ENCODE measurements around the gene NPTX1.

NPTX1 gene

DNA sequence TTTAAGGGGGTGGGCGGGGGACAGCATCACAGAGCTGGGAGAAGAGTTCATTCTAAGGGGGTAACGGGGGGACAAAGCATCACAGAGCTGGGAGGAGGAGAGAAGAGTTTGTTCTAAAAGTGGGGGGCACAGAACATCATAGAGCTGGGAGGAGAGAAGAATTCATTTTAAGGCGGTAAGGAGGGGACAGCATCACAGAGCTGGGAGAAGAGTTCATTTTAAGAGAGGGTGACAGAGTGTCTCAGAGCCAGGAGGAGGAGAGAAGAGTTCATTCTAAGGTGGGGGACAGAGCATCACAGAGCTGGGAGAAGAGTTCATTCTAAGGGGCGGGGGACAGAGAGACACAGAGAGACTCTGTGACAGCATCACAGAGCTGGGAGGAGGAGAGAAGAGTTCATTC, 33.6 kb downstream of the NPTX1 start:
- no peak for DNase-seq

DNA sequence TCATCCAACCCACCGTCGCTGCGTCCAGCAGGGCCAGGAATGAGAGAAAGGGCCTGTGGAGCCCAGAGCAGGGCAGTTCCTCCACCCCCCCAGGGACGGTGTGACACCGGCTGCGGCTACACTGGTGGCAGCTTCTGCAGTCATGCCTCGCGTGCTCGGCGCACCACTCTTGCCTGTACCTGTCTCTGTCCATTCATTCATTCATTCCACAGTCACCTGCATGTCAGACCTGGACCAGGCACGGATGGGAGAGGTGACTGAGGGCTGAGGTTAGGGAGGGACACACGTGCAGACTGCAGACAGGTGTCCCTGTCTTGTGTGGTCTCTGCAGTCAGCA, 34.1 kb downstream of the NPTX1 start:
- DNase-seq = no peak

DNA sequence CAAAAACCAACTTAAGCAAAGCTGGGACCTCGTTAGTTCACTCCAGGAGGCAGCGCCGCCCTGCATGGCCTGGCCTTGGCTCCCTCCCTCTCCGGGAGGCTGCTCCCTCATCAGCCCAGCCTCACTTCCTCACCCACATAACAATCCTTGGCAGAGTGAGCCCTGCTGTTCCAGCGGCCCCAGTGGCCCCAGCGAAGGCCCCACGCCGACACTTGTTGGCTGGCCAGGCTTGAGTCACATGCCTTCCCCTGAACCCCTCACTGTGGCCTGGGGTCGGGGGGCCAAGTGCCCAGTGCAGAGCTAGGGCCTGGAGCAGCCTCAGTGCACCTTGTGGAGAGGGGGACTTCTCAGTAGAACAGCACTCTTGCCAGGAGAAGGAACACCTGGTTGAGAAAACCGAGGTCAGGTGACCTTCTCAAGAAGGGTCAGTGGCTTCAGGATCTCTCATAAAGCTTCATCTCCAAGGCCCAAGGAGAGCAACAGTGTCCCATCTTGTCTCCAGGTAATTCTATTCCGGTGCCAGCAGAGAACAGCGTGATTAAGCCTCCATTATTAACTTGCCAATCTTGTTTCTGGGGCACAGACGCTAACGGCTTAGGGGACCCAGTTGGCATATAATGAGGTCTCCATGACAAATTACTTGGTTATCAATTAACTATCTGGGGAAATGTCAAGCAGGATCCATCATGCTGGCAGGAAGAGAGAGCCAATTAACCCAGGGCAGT, 34.6 kb downstream of the NPTX1 start:
- DNase-seq = no peak

DNA sequence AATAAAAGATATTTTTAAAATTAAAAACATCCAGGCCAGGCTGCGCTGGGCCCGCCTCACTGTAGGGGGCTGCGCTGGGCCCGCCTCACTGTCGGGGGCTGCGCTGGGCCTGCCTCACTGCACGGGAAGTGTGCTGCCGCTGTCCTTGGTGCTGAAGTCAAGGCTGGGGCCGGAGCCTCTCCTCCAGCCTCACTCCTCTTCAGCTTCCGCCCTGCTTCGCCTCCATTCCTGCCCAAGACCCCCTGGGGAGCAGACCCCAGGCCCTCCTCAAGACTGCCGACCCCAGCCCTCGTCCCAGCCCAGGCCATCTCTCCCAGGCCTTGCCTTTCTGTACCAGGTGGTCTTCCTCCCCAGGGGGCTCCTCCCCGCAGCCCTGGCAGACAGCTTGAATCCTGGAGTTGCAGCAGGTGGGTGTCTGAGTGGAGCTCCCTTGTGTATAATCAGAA, 35.3 kb downstream of the NPTX1 start:
- peak; percentile 49 for DNase-seq

DNA sequence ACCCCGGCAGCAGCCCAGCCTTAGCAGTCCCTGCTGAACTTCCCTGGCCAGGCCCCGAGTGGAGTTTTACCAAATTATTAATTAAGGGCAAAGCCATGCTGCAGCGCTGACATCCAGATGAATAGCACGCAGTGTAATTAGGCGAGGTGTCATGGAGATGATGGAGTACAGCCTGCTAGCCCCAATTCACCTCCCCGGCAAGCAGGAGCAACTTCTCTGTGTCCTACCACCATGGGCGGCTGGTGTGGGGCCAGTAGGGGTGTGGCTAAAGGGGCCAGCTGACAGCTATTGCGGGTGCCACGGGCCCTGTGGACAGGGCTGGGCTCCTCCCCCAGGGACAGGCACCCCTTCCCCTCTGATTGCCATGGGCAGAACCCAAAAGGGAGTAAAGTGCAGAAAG, 36.9 kb downstream of the NPTX1 start:
- no peak for DNase-seq

DNA sequence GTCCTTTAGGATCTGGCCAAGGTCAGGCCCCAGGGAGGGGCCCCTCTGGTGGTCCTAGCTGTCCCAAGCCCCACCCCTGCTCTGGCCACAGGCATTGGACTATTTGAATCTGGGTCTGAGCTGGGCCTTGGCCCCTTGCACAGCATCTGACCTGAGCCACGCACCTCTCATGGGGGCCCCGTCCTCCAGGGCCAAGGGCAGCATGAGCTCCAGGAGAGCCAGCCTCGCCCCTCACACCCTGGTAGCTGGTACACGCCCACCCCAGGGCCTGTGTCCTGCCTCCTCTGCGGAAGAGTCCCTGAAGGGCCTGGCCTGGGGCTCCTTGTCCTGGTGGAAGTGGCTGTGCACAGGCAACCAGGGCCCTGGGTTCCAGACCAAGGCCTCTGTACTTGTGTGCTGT, 37.6 kb downstream of the NPTX1 start:
- no peak for DNase-seq

DNA sequence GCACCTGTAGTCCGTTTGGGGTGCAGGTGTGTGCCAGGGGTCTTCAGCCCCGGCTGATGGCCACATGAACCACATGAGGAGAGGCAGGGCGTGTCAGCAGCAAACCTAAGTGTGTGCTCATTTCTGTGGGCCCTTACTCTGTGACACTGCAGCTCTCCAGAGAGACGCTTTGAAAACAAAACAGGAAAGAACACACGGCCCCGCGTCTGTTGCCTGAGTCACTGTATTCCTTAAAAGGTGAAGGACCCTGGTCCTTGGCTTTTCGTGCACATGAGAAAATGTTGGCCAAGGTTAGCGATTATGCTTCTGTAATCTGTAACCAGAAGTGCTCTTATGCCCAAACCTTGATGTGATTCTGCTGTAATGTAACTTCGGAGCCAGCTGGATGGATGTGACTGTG, 38.9 kb downstream of the NPTX1 start:
- no peak for DNase-seq

DNA sequence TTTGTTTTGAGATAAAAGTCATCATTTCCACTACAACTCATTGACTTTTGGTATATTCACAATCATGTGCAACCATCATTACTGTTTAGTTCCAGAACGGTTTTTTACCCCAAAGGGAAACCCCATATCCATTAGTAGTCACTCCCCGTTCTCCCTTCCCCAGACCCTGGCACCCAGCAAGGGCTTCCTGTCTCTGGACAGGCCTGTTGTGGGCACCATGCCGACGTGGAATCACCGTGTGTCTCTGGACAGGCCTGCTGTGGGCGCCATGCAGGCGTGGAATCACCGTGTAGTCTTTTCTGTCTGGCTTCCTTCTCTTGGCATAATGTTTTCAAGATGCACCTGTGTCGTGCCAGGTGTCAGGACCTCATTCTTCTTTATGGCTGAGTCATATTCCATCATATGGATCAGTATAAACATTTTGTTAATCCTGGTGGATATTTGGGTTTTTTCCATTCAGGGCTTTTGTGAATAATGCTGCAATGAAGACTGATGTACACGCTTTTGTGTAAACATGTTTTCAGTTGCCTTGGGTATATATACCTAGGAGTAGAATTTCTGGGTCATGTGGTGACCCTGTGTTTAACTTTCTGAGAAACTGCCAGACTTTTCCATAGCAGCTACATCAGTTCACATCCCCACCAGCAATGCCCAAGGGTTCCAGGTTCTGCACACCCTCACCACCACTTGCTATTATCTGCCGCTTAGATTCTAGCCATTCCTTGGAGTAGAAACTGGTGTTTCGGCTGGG, 42.3 kb downstream of the NPTX1 start:
- DNase-seq = no peak

DNA sequence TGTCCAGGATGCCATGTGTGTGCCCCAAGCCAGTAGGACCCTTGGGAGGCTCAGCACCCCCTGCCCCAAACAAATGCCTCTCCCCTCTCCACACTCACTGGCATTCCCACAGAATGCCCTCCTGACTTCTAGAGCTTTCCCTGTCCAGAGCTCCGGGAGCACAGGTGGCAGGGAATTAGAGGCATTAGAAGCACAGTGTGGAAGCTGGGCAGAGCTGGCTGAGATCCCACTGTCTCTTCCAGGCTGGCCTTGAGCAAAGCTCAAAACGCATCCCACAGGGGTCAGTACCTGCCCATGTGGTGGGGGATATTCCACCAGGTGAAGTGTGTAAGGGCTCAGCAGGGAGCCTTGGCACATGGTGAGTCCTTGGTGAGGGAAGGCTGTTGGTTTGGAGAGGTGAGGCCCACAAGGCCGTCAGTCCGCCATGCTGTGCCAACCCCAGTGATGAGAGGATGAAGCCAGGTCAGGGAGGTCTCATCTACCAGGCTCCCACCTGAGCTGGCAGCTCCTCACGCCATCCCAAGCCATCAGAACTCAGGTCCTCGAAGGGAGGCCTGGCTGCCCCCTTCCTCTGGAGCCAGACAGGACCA, 43.4 kb downstream of the NPTX1 start:
- no peak for DNase-seq

DNA sequence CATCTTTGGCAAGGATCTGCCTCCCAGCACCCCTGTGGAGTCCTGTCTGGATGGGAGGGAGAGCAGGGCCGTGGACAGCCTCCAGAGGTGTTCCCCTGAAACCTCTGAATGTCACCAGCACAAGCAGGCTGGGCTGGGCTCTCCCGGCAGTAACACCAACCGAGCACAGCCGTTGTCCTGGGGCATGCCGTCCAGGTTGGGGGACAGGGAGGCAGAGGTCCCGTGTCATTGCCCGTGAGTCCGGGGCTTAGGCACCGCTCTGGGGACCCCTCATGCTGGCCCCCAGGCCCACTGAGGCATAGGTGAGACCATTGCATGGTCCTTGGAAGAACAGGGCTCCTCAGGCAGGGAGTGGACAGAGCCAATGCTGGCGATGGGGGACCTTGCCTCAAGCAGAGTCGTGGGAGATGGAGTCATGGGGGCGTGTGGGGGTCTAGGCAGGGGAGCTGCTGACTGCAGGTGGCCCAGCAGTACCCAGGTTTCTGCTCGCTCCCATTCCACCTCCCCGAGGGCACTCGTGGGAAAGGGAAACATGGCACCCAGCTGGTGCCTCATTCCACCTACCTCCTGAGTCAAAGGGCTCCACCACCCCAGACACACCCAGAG, 44.0 kb downstream of the NPTX1 start:
- DNase-seq = no peak

DNA sequence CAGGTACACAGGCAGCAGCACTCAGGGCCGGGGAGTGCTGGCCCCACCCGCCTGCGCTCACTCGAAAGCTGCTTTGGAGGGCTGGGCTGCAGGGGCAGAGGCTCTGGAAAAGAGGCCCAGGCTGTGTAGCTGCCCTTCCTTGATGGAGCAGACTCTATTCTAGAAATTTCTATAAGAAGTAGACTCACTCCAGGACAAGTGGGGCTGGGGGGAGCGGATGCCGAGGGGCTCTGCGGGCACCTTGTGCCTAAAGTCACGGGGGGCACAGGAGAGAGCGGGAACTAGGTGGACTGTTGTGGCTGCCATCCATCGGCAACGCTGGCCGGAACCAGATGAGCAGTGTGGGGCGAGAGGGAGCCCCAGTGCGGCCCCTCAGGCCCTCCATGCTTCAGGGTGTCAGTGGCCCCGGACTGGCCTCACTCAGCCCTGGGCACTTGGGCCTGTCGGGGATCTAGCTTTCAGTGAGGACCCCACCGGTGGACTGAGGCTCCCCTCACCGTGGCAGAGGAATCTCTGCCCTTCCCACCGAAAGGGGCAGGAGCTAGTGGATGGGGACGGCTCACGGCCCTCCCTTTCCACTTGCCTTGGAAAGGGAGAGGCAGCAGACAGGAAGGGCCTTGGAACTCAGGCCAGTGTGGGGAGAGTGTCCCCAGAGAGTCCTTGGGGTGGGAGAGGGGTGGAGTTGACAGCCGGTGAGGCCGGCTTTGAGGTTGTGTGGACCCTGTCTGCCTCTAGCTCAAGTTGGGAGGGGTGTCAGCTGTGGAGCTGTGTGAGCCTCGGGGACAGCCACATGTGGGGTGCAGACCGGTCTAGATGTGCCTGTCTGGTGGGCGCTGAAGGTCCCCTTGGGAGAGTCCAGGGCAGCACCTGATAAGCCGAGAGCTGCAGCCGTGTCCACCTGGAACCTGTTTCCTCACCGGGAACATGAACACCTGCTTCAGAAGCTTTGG, 44.9 kb downstream of the NPTX1 start:
- no peak for DNase-seq

DNA sequence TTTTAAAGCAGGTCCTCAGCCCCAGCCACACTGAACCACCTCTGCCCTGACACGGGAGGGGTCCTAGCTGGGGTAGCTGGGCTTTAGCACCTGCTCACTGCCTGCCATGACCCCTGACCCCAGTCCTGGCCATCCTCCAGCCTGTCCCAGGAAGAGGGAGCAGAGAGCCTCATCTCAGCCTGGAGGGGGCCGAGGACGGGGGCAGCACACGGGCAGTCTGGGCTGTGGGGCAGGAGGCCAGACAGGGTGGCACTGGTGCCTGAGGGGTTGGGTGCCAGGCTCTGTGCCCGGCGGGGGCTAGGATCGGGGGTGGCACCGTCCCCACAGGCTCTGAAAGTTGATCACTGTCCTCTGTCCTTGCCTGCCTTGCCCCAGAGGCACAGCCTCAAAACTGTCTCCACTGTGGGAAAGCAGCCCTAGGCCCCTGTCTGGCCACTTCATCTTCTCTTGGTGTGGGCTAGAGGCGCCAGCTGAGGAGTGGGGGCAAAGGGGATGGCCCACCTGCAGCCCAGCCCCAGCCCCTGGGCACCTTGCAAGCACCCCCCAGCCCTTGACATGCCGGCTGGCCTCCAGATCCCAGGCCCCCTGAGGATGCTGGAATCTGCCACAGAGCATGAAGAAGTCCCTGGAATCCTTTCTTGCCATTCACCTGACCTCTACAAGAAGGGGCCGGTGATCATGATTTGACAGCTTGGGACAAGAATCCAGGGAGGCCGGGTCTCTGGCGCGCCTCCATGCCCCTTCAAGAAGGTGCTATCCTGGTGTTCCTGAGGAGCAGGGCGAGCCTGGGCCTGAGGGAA, 45.8 kb downstream of the NPTX1 start:
- DNase-seq = no peak

DNA sequence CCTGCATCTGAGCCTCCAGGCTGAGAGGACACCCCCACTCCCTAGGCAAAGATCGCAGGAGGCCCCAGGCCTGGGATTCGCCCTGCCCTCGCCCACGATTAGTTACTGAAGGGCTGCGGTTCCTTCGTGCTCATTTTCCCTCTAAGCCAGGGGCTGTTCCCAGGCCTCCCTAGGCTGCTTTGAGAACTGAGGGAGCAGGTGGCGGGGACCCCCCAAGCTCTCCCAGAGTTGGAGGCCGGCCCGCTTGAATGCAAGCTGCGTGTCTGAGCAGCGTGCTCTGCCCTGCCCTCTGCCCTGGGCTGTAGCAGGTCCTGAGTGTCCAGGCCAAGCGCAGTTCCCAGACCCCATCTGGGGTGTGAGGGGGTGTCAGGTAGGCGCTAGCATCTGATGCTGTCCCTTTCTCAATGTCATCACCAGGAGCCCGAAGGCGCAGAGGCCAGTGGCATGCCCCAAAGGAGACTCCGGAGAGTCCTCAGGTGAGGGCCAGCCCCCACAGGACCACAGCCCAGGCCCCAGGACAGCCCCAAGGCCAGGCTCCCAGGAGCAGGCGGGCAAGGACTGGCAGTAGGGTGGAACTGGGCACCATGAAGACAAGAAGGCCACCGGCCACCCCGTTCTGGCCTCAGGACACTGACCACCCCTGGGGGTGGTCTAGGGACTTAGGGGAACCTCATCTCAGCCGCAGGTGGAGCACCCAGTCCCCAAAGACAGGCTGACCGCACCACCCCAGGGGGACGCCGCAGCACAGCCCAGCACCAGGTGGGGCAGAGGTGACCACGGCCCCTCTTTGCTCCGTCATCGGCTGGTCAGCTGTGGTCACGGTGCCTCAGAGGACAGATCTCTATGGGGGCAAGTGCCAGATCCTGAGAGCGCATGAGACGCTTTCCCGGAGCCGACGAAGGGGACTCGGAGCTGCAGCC, 46.8 kb downstream of the NPTX1 start:
- no peak for DNase-seq

DNA sequence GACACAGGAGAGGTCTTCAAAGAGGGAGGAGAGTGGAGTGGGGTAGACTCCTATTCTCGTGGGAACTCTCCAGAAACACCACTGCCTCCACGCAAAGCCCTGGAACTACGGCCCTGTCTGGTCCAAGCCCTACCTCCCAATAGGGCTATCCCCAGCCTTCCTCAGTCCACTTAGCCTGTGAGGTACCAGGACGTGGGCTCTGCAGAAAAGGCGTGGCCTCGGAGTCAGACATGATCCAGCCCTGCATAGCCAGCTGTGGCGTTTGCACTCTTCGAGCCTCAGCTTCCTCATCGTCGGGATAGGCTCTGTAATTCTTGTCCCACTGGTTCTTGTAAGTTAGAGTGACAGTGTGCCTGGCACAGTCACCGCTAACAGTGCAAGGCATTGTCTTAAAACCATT, 47.6 kb downstream of the NPTX1 start:
- no peak for DNase-seq

DNA sequence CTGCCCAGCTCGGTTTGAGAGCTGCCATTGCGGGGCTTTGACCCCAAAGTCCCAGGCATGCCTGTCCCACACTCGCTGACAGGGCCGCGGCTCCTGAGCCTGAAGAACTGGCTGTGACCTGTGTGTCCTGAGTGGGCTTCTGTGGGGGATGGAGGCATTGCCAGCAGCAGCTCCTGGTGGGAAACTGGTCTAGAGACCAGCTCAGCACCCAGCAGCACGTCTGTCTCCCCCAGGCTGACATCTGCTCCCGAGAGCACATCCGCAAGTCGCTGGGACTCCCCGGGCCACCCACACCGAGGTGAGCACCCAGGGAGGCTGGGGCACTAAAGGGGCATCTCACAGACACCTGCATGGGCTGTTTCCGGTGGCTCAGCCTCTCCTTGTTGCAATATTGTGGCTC, 48.0 kb downstream of the NPTX1 start:
- DNase-seq = no peak

DNA sequence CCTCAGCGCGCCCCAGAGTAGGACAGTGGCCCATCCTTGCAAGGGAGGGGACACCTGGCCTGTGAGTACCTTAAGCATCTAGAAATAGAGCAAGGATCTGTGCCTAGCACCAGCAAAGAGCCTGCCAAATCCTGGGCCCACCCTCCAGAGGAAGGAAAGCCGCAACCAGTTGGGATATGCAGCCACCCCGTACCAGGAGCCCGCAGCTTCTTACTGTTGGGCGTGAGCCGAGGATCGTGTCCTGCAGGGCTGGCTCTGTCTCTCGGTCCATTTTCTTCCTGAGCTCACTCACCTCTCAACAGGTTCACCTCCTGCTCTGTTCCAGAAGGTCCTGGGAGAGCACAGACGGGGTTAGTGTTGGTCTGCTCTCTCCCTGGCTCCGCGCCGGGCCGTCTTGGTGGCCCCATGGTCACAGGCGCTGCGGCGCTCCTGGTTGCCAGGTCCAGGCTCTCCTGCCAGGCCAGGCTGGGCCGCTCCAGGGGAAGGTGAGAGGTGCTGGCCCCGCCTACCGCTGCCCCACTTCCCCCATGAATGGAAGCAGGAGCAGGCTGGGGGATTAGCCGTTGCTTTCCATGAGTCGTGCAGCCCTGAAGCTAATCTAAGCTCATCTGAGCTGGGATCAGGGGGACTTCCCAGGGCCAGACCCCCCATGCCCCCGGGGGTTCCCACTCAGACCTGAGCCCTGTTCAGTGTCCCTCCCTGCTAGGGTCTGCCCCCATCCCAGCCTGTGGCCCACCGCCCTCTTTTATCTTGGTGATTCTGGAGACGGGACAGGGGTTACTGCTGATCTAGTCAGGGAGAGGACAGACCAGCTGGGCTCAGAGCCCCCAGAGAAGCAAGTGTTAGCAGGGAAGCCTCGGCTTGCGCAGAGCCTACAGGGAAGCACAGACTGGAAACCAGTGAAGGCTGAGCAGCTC, 48.8 kb downstream of the NPTX1 start:
- DNase-seq = no peak

DNA sequence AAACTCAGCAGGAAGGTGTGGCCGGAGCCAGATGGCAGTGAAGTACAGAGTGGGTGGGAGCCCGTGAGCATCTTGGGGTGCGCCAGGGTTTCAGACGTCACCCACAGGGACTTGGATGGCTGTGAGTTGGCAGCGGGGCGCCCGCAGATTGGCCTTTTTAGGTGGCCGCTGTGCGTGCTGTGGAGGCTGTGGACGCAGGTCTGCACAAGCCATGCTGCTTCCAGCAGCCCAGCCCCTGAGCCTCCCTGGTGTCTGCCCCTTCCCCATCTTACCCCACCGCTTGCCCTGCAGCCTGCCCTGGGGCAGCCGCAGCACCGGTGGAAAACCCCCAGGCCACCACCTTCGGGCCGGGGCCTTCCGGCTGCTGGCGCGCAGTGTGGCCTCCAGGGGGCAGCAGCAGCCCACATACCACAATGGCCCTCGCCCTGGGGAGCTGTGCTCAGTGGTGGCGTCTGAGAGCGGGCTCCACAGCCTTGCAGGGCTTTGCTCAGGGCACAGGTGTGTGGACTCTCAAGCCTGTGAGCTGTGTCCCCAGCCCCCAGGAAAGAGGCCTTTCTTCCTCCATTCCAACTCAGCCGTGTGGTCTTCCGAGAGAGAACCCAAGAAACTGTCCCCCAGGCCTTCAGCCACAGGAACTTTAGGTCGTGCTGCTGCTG, 49.6 kb downstream of the NPTX1 start:
- peak; percentile 85 for DNase-seq

DNA sequence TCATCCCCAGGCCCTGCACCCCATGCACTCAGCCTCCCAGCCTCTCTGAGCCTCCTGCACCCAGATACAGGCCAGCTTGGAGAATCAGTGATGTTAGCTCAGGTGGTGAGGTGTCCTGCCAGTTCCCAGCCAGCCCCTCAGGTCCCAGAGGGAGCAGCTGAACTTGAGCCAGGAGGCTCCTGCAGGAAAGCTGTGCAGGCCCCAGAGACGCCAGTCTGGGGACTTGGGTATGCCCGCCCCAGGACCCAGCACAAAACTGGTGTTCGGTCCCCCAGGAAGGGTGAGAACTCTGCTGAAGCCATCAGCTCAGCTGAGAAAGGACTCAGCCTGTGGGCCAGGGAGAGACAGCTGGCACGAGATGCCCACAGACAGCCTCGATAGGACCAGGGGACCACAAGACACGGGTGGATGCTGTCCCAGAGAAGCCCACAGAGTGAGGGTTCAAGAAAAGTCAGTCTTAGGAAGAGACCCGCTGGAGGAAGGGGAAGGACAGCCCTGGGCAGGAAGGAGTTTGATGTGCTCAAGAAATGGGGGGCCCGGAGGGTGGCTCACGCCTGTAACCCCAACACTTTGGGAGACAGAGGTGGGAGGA, 50.5 kb downstream of the NPTX1 start:
- DNase-seq = no peak

All from effector CD4-positive, alpha-beta T cell (primary cell).